Measurements from ENCODE around the gene FKBP3. TPM values are rescaled to one million over a fixed set of nuclear protein-coding genes. Genes with fewer than 3 reads are reported as not detected.

Gene FKBP3
- total RNA-seq, 1 donor, result 17.7 TPM

DNA sequence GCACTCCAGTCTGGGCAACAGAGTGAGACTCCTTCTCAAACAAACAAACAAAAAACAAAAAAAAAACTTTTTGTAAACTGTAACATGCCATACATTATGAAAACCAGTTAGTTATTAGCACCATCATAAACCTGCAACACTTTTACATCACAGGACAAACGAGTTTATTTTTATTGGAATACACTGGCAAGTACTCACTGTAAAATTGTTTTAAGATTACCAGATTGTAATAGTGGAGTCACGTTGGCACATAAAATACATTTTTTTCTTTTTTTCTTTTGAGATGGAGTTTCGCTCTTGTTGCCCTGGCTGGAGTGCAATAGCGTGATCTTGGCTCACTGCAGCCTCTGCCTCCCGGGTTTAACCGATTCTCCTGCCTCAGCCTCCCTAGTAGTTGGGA, 15.7 kb downstream of the FKBP3 start:
- Histone ChIP-seq H3K4me1 (ENCODE audit: insufficient read depth, low read length) (peaks cover under 1% of the 10 kb centered on the region), H4K20me1 (ENCODE audit: insufficient read depth, low read length) (no peaks in the 10 kb centered on the region), H2AFZ (ENCODE audit: low read length) (no peak overlapping the region), H3K4me2 (ENCODE audit: insufficient read depth, low read length) (no peak overlapping the region), H3K27me3 (ENCODE audit: insufficient read depth, low read length) (no peaks in the 10 kb centered on the region), H3K9me3 (ENCODE audit: low read depth, low read length) (no peaks in the 10 kb centered on the region), H3K36me3 (ENCODE audit: insufficient read depth, low read length) (peaks cover 76% of the 10 kb centered on the region), H3K27ac (ENCODE audit: low read depth, low read length) (no peak overlapping the region), H3K79me2 (ENCODE audit: insufficient read depth, low read length) (no peaks in the 10 kb centered on the region), H3K4me3 (ENCODE audit: insufficient read depth, low read length) (no peak overlapping the region)
- no peak for DNase-seq (ENCODE audit: insufficient read length, low spot score, missing footprints)
- TF ChIP-seq, protein P1, sequence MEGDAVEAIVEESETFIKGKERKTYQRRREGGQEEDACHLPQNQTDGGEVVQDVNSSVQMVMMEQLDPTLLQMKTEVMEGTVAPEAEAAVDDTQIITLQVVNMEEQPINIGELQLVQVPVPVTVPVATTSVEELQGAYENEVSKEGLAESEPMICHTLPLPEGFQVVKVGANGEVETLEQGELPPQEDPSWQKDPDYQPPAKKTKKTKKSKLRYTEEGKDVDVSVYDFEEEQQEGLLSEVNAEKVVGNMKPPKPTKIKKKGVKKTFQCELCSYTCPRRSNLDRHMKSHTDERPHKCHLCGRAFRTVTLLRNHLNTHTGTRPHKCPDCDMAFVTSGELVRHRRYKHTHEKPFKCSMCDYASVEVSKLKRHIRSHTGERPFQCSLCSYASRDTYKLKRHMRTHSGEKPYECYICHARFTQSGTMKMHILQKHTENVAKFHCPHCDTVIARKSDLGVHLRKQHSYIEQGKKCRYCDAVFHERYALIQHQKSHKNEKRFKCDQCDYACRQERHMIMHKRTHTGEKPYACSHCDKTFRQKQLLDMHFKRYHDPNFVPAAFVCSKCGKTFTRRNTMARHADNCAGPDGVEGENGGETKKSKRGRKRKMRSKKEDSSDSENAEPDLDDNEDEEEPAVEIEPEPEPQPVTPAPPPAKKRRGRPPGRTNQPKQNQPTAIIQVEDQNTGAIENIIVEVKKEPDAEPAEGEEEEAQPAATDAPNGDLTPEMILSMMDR (IDR thresholded peaks at IDR 0.05; ENCODE audit: extremely low read depth, low read depth, low read length), result no peak

DNA sequence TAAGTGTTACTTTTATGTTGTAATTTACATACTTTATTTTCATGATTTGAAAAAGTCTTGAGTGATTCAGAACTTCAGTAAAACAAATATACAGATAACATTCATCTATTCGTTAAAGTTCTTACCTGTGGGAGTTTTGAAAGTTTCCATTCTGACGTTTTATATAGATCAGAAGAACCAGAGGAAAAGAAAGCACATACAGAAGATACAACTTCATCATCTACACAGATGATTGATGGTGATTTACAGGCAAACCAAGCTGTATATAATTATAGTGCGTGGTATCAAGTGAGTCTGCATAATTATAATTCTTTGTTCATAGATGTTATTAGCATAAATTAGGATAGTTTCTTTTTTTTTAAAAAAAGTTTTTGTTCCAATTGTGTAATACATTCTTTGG, 20.0 kb downstream of the FKBP3 start:
- peaks cover 10% of the 10 kb centered on the region for H3K4me1 ChIP-seq (ENCODE audit: insufficient read depth, low read length)
- H4K20me1 ChIP-seq (ENCODE audit: insufficient read depth, low read length), result peaks cover 6% of the 10 kb centered on the region
- H3K36me3 ChIP-seq (ENCODE audit: insufficient read depth, low read length), result peaks cover 72% of the 10 kb centered on the region
- no peak overlapping the region for H3K4me2 ChIP-seq (ENCODE audit: insufficient read depth, low read length)
- no peak overlapping the region for H3K27ac ChIP-seq (ENCODE audit: low read depth, low read length)
- no peaks in the 10 kb centered on the region for H3K27me3 ChIP-seq (ENCODE audit: insufficient read depth, low read length)
- H2AFZ ChIP-seq (ENCODE audit: low read length), result no peak overlapping the region
- TF ChIP-seq, protein P1 (IDR thresholded peaks at IDR 0.05; ENCODE audit: extremely low read depth, low read depth, low read length), result no peak
- H3K9me3 ChIP-seq (ENCODE audit: low read depth, low read length), result no peaks in the 10 kb centered on the region
- DNase-seq (ENCODE audit: insufficient read length, low spot score, missing footprints), result no peak
- H3K79me2 ChIP-seq (ENCODE audit: insufficient read depth, low read length), result peaks cover 2% of the 10 kb centered on the region
- no peak overlapping the region for H3K4me3 ChIP-seq (ENCODE audit: insufficient read depth, low read length)

DNA sequence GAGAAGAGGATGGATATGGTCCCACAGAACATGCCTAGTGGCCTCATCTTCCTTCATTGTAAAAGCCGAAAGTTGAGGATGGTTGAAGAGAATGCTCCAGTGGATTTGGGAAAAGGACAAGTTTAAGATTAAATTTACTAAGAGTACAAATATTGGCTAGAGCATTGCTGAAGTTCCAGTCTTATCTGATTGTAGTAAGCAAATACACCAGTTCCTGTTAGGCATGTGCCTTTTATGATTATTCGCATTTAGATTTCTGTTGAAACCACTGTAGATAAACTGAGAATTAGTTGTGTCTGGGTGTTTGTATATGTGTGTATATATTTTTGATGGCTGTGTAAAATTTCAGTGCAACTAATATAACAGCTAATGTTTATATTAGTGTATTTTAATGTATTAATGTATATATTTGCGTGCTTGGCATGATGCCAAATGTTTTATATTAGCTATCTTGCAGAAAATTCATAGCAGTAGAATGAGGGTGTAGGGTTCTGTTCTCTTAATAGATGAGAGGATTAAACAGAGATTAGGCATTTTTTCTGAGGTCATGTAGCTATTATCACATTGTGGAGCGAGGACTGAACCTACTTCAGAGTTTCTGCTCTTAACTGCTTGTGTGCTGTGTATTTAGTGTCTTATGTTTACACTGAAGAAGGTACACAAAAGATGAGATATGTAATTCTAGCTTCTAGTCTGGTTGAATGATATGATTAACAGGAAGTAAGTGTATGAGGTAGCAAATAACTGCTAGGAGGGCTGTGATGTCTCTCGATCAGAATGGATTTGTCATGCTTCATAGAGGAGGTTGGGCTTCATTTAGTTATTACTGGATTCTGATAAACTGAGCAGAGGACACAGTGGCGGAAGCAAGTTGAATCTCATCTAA, 21.1 kb downstream of the FKBP3 start:
- H3K36me3 ChIP-seq (ENCODE audit: insufficient read depth, low read length), result peaks cover 64% of the 10 kb centered on the region
- no peak overlapping the region for H2AFZ ChIP-seq (ENCODE audit: low read length)
- peak overlapping the region; percentile 43 for H3K27ac ChIP-seq (ENCODE audit: low read depth, low read length)

DNA sequence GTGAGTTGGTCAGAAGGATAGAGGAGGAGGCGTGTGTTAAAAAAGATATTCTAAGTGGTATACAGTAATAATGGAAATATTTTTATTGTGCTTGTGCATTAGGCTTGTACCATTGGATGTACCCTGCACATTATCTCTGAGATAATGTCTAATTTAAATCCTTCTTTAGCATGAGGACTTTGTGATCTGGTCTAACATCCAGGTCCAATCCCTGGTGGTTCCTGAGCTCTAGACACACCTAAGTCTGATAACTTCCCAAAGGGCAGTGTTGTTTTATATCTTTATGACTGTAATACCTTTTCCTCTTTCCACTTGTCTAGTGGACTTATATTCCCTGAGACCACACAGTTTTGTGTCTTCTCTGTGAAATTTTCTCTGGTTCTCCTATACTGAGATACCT, 29.7 kb downstream of the FKBP3 start:
- Histone ChIP-seq H3K27ac (ENCODE audit: low read depth, low read length) (no peak overlapping the region), H3K27me3 (ENCODE audit: insufficient read depth, low read length) (no peaks in the 10 kb centered on the region), H3K79me2 (ENCODE audit: insufficient read depth, low read length) (peaks cover 22% of the 10 kb centered on the region), H3K9me3 (ENCODE audit: low read depth, low read length) (no peaks in the 10 kb centered on the region), H3K4me2 (ENCODE audit: insufficient read depth, low read length) (no peak overlapping the region), H4K20me1 (ENCODE audit: insufficient read depth, low read length) (no peaks in the 10 kb centered on the region), H3K4me3 (ENCODE audit: insufficient read depth, low read length) (no peak overlapping the region), H2AFZ (ENCODE audit: low read length) (no peak overlapping the region), H3K36me3 (ENCODE audit: insufficient read depth, low read length) (peaks cover 46% of the 10 kb centered on the region), H3K4me1 (ENCODE audit: insufficient read depth, low read length) (no peaks in the 10 kb centered on the region)
- DNase-seq (ENCODE audit: insufficient read length, low spot score, missing footprints), result no peak
- TF ChIP-seq, protein P1 (IDR thresholded peaks at IDR 0.05; ENCODE audit: extremely low read depth, low read depth, low read length), result no peak

More for the DNA sequence above, 21.1 kb downstream of the FKBP3 start:
- H3K9me3 ChIP-seq (ENCODE audit: low read depth, low read length), result no peaks in the 10 kb centered on the region
- H3K4me3 ChIP-seq (ENCODE audit: insufficient read depth, low read length), result no peak overlapping the region
- H3K27me3 ChIP-seq (ENCODE audit: insufficient read depth, low read length), result no peaks in the 10 kb centered on the region
- TF ChIP-seq, protein P1 (IDR thresholded peaks at IDR 0.05; ENCODE audit: extremely low read depth, low read depth, low read length), result no peak
- peaks cover 2% of the 10 kb centered on the region for H3K79me2 ChIP-seq (ENCODE audit: insufficient read depth, low read length)
- H3K4me2 ChIP-seq (ENCODE audit: insufficient read depth, low read length), result no peak overlapping the region
- DNase-seq (ENCODE audit: insufficient read length, low spot score, missing footprints), result no peak
- peaks cover 6% of the 10 kb centered on the region for H4K20me1 ChIP-seq (ENCODE audit: insufficient read depth, low read length)
- peaks cover 10% of the 10 kb centered on the region for H3K4me1 ChIP-seq (ENCODE audit: insufficient read depth, low read length)
